VCaP (cell line): ENCODE data around the gene LDAH.

ENCODE experiments used
- H3K27ac ChIP-seq: fragments of 450-650 bp; 2 replicates; pipeline ENCODE4 v1.5.1; 2017
- CTCF ChIP-seq: fragments of 450-650 bp; conservative IDR thresholded peaks from 2 replicates; pipeline ENCODE4 v1.5.1; 2017; ENCODE audit warnings: mild to moderate bottlenecking, moderate library complexity

The LDAH gene

GRCh38 chr2:20818820-20819219 is 4.1 kb downstream of the LDAH start:
- no peak for TF ChIP-seq CTCF

GRCh38 chr2:20815216-20815615 is 7.7 kb downstream of the LDAH start:
- TF ChIP-seq CTCF: no peak
- H3K27ac ChIP-seq: no peak overlapping the region

More at GRCh38 chr2:20818820-20819219, 4.1 kb downstream of the LDAH start:
- H3K27ac ChIP-seq: no peak overlapping the region

GRCh38 chr2:20812779-20813178 is 10.1 kb downstream of the LDAH start:
- H3K27ac ChIP-seq: no peak overlapping the region
- no peak for TF ChIP-seq CTCF

- no peak for TF ChIP-seq CTCF
- H3K27ac ChIP-seq: no peak overlapping the region
Observed at GRCh38 chr2:20806286-20806685, 16.6 kb downstream of the LDAH start.

GRCh38 chr2:20803974-20804373 is 18.9 kb downstream of the LDAH start:
- TF ChIP-seq CTCF: no peak
- H3K27ac ChIP-seq: no peak overlapping the region

- H3K27ac ChIP-seq: no peak overlapping the region
- TF ChIP-seq CTCF: no peak
Observed at GRCh38 chr2:20803226-20803682, 19.6 kb downstream of the LDAH start.

GRCh38 chr2:20797096-20797495 is 25.8 kb downstream of the LDAH start:
- H3K27ac ChIP-seq: peak overlapping the region; percentile 89
- TF ChIP-seq CTCF: no peak
